NCI-H187 (cell line): Measurements from ENCODE around the gene TMEM59L.

ENCODE experiments used
- DNase-seq, 2 experiments: peaks; one replicate each; lab custom pipeline; 2025; lab: John Stamatoyannopoulos, UW

Gene TMEM59L

DNA sequence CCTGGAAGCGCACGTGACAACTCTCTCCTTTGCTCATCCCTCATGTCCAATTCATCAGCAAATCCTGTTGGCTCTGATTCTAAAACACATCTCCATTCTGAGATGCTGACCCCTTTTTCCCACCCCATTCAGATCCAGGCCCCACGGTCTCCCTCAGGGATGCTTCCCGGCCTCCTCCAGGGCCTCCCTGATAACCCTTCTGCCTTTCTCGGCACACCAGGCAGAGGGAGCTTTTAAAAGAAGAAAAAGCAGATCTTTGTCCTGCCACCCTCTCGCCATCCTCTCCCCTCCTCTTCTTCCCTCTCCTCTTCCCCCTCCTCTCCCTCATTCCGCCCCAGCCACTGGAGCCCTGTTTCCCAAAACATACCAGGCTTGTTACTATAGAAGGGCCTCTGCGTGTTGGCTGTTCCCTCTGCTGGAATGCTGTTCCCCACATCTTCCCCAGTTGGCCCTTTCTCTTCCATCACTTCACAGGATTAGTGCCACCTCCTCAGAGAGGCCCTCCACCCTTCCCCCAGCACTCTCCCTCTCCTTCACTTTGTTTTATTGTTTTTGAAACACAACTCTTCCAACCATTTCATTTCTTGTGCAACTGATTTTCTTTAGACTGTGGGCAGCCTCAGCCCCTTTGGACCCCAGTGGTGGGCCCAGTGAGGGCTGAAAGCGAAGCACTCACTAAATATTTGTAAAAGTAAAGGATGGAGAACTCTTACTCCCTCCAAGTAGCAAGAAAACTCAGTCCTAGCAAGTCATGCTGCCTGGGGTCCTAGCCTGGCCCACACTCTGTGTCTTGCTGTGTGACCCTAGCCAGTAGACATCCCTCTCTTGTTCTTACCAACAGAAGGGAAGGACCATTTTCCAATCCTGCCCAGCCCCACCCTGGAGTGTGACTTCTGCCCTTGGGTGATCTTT, 3.6 kb upstream of the TMEM59L start:
- DNase-seq: no peak

DNA sequence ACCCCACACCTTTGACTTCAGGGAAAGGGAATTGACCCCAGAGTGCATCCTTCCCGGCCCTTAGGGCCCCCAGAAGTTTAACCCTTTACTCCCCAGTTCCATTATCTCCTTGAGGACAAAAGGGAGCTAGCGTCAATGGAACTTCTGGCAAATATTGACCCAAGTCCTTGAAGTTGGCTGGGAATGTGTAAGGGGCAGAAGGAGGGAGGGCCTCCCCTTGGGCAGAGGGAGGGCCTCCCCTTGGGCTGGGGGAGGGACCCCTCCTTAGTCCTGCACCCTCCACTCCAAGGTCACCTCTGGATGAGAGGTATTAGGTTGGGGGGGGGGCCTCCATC, 3.0 kb upstream of the TMEM59L start:
- DNase-seq: no peak

DNA sequence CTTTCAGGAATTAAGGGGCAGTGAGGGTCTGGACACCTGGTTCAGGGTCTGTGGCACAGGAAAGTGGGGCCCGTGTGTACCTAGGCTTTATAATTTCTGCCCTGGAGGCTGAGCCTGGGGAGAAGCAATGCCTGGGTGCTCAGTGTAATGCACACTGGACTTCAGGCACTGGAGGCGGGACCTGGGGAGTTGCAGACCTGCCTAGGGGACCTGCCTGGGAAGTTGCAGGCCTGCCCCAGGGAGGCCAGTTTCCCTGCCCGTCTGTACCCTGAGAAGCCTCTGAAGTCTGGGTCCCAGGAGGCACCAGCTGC, 2.5 kb upstream of the TMEM59L start:
- DNase-seq: no peak

DNA sequence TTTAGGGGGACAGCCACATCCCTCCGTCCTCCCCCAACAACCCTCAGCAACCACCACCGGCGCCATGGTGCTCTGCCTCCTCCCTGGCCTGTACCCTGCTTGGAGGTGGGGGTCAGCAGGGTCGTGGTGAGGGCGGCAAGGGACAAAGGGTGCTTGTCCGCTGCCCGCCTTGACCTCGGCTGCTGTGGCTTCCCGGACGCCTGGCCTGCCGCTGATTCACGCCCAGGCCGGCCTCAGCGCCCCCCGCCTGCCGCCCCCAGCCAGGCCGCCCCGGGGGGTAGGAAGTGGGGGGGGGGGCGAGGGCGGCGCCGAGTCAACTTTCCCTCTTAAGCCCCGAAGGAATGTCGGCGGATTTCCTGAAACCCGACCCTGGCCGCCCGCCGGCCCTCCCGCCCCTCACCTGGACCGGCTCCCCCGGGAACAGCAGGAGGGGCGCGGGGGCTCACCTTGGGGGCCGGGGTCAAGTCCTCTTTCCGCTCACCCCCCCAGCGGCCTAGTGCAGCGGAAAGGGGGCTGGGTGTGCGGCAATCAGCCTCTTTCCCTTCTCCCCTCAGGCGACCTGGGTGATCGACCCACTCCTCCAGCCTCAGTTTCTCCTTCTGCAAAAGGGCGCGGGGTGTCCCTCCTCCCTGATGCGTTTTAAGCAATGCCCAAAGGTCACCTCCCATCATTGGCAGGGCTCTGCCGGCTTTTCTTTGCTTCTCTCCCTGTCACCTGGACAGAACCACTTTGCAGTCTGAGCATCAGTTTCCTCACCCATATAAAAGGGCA, 1.9 kb upstream of the TMEM59L start:
- DNase-seq: no peak

DNA sequence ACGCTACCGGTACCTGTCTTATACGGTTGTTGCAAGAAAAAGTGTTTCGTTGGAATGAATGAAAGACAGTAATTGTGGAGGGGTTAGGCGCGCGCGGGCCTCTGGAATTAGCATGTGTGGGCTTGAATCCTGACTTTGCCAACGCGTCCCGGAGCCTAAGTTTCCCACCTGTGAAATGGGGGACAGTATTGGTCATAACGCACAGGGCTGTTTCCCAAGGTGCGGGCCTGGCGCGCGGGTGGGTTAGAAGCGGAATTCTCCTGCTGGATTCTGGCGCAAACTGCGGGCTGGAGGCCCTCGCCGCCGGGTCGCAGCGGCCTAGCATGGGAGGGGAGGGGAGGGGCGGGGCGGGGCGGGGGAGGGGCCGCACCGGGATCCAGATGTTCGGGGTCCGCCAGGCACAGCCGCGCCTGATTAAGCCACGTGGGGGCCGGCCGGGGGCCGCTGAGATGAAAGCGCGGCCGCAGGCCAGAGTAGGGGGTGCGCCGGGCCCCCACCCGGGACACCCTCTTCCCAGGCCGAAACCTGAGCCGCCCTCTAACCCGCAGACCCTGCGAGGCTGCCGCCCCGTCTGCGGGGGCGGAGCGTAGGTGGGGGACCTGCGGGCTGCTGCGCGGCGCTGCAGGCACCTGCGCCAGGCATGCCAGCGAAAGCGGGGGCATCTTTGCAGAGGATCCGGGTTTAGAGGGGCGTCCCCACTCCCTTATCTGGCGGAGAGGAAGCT, 1.2 kb upstream of the TMEM59L start:
- no peak for DNase-seq

DNA sequence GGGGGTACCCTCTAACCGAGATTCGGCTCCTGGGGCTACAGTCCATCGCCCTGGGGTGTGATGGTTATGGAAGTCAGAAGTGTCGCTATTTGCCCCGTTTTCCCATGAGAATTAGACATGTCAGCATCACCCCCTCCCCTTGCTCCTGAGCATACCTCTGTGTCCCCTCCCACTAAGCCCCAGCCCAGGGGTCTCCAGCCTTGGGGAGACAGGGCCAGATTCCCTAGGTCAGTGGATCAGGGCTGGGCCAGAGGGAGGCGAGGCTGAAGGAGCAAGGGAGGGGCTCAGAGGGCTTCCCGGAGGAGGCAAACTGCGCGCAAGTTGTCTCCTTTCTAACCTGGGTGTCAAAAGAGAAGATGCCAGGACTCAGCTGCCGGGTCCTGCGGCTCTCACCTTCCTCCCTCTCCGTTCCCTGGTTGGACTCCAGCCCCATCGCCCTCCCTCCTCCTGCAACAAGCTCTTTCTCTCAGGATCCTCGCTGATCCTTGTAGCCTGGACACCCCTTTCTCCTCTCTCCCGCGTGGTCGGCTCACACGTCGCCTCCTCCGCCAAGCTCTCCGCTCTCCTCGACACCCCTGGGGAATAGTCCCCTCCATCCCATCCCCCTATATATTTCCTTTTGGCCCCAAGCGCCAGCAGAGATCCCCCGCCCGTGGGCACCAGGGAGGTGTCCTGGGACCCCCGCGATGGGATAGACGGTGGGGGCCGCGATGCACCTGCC, 459 bp upstream of the TMEM59L start:
- DNase-seq: no peak

DNA sequence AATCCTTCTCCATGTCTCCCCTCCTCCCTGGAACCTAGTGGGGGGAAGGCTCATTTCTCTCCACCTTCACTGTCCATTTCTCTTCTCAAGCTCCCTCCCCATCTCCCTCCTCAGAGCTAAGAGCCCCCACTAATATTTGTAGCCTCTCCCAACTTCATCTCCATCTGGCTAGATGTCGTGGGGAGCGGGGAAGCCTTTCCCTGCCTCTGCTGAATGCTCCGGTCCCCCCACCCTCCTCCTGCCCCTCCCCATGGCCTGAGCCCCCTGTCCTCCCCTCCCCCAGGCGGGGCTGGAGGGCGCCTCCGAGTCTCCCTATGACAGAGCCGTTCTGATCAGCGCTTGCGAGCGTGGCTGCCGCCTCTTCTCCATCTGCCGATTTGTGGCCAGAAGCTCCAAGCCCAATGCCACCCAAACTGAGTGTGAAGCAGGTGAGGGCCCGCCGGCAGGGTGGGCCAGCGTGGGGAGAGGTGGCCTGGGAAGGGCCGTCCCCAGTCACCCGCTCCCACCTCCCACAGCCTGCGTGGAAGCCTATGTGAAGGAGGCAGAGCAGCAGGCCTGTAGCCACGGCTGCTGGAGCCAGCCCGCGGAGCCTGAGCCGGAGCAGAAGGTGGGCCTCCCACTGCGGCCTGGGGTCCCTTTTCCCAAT, 1.0 kb downstream of the TMEM59L start:
- DNase-seq: no peak

DNA sequence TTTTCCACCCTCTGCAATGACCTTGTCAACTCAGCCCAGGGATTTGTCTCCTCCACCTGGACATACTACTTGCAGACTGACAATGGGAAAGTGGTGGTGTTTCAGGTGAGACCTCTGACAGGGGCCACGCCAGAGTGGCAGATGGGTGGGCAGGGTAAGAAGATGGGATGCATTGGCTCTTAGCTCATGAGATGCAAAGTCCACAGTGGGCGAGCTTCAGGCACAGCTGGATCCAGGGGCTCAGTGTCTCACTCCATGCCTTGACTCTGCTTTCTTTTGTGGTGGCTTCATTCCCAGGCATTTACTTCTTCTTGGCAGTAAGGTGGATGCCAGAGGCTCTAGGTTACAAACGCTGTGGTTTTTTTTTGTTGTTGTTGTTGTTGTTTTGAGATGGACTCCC, 3.4 kb downstream of the TMEM59L start:
- DNase-seq: no peak

DNA sequence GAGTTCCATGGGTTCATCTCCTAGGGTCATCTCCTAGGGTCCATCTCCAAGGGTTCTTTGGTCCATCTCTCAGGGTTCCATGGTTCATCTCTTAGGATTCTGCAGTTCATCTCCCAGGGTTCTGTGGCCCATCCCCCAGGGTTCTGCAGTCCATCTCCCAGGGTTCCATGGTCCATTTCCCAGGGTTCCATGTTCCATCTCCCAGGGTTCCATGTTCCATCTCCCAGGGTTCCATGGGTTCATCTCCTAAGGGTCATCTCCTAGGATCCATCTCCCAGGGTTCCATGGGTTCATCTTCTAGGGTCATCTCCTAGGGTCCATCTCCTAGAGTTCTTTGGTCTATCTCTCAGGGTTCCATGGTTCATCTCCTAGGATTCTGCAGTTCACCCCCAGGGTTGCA, 4.9 kb downstream of the TMEM59L start:
- no peak for DNase-seq

DNA sequence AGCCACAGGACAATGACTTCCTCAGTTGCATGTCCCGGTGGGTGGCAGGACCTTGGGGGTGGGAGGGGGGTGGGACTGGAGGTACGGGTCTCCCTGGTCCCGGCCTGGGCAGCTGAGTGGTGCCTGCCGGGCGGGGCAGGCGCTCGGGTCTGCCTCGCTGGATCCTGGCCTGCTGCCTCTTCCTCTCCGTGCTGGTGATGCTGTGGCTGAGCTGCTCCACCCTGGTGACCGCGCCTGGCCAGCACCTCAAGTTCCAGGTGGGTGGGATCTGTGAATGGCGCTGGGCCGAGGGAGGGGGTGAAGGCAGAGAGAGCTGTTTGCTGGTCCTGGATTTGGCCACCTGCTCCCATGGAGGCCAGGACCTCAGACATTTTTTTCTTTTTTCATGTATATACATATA, 5.6 kb downstream of the TMEM59L start:
- no peak for DNase-seq

DNA sequence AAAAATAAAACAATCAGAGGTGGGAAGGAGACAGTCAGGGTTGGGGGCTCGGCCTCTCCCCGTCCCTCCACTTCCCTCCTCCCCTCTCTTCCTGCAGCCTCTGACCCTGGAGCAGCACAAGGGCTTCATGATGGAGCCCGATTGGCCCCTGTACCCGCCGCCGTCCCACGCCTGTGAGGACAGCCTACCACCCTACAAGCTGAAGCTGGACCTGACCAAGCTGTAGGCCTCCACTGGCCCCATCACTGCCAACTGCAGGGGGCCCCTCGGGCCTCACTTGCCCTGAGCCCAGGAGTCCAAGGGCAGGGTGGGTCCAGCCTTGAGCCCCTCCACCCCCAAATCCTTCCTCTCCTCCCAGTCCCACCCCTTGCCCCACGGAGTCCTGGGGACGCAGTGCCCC, 7.6 kb downstream of the TMEM59L start:
- no peak for DNase-seq

DNA sequence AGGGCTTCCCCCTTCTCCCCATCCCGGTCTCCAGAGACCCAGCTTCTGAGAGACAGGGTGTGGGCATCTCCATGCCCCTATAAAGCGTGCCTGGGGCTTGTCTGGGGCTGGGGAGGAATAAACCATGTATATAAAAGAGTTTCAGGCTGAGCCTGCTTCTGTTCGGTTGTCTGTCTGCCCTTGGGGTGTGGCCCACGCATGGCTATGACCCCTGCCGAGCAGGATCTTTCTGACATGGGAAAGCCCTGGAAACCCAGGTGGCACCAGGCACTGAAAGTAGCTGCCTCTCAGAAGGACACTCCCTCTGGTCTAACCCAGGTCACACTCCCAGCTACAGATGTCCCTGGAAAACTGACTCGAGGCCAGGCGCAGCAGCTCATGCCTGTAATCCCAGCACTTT, 8.2 kb downstream of the TMEM59L start:
- DNase-seq: no peak

DNA sequence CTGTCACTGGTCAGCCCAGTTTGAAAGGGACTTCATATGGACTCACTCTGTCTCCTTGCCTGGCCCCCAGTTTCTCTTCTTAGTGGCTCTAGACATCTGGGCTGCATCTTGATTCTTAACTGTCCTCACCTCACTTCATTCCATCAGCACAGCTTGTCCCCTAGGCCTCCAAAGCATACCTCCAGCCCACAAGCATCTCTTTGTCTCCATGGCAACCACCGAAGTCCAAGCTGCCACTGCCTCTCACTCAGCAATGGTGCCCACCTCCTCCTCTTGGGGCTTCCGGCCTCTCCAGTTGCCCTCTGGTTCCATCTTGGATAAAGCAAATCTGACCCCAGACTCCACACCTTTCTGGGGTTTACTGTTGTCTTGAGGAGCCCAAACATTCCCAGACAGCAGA, 14.2 kb downstream of the TMEM59L start:
- no peak for DNase-seq

DNA sequence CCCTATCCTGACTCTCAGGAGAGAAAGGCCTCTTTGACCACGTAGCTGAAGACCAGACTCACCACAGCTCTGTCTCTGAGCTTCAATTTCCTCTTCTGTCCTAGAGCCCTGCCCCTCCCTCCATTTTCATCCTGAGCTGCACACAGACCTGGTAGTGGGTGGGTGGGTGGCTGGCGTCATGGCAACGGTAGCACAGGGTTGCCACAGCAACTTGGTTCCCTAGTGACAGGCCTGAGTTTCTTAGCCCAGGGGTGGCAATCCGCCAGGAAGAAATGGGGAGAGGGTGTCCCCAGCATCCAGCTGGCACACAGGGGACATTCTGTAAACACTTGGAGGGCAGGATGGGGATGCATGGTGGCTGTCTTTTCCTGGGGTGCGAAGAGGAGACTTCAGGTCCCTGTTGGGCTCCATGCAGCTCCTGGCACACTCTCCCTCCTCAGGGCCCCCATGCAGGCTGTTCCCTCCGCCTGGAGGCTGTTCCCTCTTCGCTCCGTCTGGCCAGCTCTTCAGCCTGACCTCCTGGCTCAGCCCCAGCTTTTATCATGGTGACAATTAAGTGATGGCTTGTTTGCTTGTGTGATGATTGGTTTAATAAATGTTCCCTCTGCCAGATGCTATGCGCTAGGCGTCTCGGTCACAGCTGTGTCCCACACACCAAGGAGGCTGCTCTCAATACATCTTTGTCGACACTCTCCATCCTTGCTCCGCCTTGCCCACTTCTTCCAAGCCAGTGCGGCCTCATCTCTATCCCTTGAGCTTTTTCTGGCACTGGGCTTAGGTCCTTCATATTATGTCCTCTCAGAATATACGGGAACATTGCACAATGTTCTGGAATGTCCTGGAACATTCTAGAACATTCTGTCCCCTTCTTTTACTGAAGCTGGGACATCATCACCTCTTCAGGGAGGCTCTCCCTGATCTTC, 16.8 kb downstream of the TMEM59L start:
- DNase-seq: no peak

DNA sequence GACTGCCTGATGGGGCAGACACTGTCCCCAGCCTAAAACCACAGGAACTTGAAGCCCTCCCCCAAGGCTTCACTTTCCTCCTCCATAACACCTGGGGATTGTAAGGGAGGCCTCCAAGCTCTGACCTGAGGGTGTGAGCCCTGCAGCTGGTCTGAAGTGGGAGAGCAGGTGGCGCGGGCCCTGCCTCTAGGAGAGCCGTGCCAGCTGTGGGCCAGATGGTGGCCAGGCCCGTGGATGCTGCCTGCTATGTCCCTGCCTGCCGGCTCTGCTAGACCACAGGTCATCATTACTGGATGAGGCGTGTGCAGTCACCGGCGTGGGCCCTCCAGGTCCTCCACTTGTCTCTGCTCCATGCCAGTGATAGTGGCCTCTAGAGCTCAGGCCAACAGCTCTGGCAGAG, 20.7 kb downstream of the TMEM59L start:
- DNase-seq: no peak

DNA sequence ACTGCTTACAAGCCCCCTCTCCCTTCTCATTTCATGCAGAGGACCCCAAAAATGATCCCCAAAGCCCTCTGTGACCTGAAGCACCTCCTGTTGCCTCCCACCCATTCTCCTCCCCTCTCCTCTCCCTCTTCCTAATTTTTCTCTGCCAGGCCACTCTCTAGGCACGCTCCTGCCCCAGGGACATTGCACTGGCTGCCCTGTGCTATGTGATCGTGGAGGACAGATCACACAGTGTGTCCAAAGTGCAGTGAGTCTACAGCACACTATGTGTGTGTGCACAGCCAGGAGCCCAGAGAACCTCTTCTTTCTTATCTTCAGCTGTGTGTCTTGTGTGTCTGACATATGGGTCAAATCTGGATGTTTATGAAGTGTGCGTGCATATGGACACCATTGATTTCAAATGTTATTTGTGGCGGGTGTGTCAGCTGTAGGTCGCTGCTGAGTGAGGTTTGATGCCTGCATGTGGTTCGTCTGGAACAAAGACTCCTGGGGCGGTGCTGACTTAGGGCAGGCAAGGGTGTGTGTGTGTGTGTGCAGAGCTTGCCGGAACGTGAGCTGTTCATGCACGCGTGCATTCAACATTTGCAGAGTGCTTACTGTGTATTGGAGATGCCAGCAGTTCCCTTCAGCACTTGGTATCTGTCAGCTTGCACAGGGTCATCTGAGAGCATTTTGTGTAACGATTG, 22.1 kb downstream of the TMEM59L start:
- no peak for DNase-seq

DNA sequence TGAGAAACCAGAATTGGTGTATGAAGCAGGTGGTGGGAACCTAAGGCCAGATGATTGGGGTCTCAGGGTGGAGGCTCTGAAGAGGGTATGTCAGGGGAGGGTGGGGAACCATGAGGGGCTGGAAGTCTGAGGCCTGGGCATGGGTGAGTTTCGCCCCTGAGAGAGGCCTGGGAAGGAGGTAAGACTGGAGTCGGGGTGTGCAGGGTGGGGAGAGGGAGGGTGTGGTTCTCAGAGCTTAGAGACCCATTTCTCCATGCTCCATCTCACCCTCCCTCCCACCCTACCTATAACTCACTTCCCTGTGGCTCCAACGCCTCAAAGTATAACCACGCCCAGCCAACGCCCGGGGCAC, 23.1 kb downstream of the TMEM59L start:
- DNase-seq: no peak

DNA sequence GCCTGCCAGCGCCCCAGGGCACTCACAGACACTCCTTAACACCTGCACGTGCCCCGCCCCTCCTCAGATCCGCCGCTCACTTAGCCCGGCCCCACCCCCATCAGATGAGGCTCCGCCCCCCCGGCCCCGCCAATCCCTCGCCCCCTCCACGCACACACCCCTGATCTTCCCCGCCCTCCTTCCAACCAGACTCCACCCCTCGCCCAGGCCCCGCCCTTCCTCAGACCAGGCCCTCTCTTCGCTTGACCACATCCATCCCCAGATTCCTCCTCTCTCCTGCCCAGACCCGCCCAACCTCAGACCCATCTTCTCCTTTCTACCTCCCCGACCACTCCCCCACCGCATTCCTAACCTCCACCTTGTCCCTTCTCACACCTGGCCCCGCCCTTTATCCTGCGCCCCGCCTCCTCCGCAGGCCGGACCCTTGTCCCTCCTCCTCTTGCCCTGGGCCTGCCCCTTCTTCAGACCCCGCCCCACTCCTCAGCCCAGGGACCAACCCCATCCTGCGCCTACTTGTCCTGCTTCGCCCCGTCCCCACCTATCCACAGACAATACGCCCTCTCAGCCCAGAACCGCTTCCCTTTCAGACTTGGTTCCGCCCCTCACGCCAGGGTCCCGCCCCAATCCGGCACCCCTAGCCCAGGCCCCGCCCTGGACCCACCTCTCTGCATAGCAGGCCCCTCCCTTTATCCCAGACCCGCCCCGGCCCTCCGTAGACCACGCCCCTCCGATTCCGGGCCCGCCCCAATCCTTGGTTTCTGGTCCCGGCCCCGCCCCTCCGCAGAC, 23.7 kb downstream of the TMEM59L start:
- DNase-seq: peak; percentile 89 to 92

DNA sequence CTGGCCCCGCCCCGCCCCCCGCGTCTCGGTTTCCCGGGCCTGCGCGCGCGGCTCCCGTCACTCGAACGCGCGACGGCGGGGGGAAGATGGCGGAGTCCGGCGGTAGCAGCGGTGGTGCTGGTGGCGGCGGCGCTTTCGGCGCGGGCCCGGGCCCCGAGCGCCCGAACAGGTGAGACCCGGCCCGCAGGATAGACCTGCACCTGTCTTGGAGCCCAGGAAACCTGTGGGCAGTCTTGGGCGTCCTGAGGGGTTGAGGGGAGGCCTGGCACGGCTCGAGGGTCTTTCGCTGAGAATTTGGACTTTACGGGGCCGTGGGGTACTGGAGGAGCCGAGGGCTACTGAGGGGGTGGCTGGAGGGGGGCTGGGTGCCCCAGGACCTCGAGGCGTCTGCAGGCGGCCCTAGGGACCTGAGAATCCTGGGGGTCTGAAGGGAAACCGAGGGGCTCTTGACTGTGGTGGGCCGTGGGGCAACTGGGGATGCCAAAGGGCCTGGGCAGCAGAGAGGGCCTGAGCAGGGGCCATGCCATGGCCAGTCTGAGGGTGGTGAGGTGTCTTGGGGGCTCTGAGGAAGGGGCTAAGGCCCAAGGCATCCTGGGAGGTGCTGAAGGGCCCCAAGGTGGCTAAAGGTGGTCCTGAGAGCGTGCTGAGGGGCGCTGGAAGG, 24.4 kb downstream of the TMEM59L start, which contains the start of gene KLHL26:
TSS of gene KLHL26 (plus strand) at position 60 of the 661 bp plus-strand sequence. CDS start at position 87, 27 bp downstream.
- DNase-seq: no peak
